ENCODE measurements around the gene FYB2.
A peak's percentile ranks its signal among the peaks of the same experiment; 100 is the strongest.

DNA sequence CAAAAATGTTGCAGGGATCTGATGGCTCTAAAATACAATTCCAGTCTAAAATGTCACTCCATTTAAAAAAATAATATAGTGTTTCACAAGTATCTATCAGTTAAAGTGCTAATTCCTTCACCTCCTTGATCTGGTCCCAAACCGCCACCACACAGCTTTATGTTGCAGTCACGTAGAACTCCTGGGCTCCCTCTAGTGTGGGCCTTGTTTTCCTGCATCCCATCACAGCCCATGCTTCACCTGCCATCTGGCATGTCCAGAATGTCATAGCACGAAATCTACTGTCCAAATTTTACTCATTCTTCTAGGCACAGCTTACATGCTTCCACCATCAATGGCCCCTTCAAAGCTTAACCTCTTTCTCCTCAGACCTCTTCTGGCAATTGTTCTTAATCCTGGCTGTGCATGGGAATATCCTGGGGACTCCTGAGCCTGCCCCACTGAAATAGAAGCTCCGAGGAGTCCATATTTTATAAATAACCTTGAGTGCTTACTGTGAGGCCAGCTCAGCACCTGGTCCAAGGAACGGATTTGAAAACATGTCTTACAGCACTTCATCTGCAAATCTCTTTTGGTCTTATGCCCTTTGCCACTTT, 15.5 kb downstream of the FYB2 start:
- TF ChIP-seq, protein P1, sequence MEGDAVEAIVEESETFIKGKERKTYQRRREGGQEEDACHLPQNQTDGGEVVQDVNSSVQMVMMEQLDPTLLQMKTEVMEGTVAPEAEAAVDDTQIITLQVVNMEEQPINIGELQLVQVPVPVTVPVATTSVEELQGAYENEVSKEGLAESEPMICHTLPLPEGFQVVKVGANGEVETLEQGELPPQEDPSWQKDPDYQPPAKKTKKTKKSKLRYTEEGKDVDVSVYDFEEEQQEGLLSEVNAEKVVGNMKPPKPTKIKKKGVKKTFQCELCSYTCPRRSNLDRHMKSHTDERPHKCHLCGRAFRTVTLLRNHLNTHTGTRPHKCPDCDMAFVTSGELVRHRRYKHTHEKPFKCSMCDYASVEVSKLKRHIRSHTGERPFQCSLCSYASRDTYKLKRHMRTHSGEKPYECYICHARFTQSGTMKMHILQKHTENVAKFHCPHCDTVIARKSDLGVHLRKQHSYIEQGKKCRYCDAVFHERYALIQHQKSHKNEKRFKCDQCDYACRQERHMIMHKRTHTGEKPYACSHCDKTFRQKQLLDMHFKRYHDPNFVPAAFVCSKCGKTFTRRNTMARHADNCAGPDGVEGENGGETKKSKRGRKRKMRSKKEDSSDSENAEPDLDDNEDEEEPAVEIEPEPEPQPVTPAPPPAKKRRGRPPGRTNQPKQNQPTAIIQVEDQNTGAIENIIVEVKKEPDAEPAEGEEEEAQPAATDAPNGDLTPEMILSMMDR (IDR thresholded peaks at IDR 0.05; ENCODE audit: low read depth, low read length, poor library complexity, severe bottlenecking), result peak; percentile 58
- no peak for TF ChIP-seq EZH2phosphoT487 (IDR thresholded peaks at IDR 0.05; ENCODE audit: borderline replicate concordance, low read length)
